ENCODE results near the gene DZIP1L.

Gene DZIP1L

GRCh38 chr3:138030734-138031280, 84.6 kb downstream of the DZIP1L start:
- no peak for DNase-seq

GRCh38 chr3:138027821-138028220, 87.6 kb downstream of the DZIP1L start:
- no peak for DNase-seq

GRCh38 chr3:138025553-138025952, 89.9 kb downstream of the DZIP1L start:
- DNase-seq: no peak

- DNase-seq: no peak
Measured at GRCh38 chr3:138023754-138024153, 91.7 kb downstream of the DZIP1L start.

- DNase-seq: no peak
Measured at GRCh38 chr3:138019281-138020069, 95.9 kb downstream of the DZIP1L start.

GRCh38 chr3:138016065-138016464, 99.3 kb downstream of the DZIP1L start:
- DNase-seq: no peak

- no peak for DNase-seq
Measured at GRCh38 chr3:138012526-138012925, 102.9 kb downstream of the DZIP1L start.

Data from activated CD4-positive, alpha-beta T cell treated with anti-CD3 and anti-CD28 coated beads for 1 hour (primary cell).